Effector memory CD8-positive, alpha-beta T cell (primary cell): ENCODE measurements around the gene PVALEF.

Source experiments
- ATAC-seq: fragments of 150-1000 bp; cut with Tn5 transposase; replicated peaks from 2 replicates; pipeline ENCODE4 v1.10.0; 2021; ENCODE audit warnings: mild to moderate bottlenecking, moderate library complexity
- DNase-seq, 3 experiments: peaks; one replicate each; pipeline ENCODE4 v3.0.0; 2021
- H3K27ac Mint-ChIP-seq, 2 donors: one replicate each; pipeline ENCODE4 v1.8.0; 2022; ENCODE audit warnings: mild to moderate bottlenecking in 2 of 2, mixed read lengths in 2 of 2, moderate library complexity in 2 of 2
- H3K27me3 Mint-ChIP-seq, 2 donors: one replicate each; pipeline ENCODE4 v1.8.0; 2022; ENCODE audit warnings: mixed read lengths in 2 of 2
- H3K36me3 Mint-ChIP-seq: one replicate; pipeline ENCODE4 v1.8.0; 2022; ENCODE audit warnings: mild to moderate bottlenecking, moderate library complexity, mixed read lengths; ENCODE audit not compliant: insufficient read depth
- H3K4me1 Mint-ChIP-seq, 2 donors: one replicate each; pipeline ENCODE4 v1.8.0; 2022; ENCODE audit warnings: low read depth in 2 of 2, mixed read lengths in 2 of 2
- H3K4me3 Mint-ChIP-seq, 2 donors: one replicate each; pipeline ENCODE4 v1.8.0; 2022; ENCODE audit warnings: mild to moderate bottlenecking in 2 of 2, mixed read lengths in 2 of 2, moderate library complexity in 2 of 2
- H3K9me3 Mint-ChIP-seq, 2 donors: one replicate each; pipeline ENCODE4 v1.8.0; 2022; ENCODE audit warnings: mixed read lengths in 2 of 2

PVALEF gene

DNA sequence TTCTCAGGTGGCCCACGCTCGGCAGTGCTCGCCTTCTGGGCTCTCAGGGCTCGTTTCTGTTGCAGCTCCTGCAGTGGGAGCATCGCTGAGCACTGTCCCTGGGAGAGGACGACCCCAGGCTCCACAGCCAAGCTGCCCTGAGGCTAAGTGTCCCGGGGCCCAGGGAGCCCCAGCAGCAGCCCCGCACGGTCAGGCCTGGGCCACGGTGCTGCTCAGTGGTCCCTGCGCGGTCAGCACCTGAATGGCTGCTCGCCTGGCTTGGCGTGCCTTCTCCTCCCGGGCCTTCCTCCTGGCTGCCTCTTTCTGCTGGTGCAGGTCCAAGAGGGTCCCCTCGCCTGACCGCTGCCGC lies 34.1 kb downstream of the PVALEF start:
- Mint-ChIP-seq H3K27me3 (no peaks in the 10 kb centered on the region), H3K36me3 (no peaks in the 10 kb centered on the region), H3K27ac (no peak overlapping the region), H3K4me1 (no peaks in the 10 kb centered on the region), H3K9me3 (no peaks in the 10 kb centered on the region), H3K4me3 (no peak overlapping the region)
- no peak for DNase-seq
- ATAC-seq, result no peak

- H3K4me3 Mint-ChIP-seq, result no peak overlapping the region
- no peaks in the 10 kb centered on the region for H3K27me3 Mint-ChIP-seq
- ATAC-seq, result no peak
- no peaks in the 10 kb centered on the region for H3K9me3 Mint-ChIP-seq
- H3K4me1 Mint-ChIP-seq, result no peaks in the 10 kb centered on the region
- DNase-seq, result no peak
- H3K27ac Mint-ChIP-seq, result no peak overlapping the region
- H3K36me3 Mint-ChIP-seq, result no peaks in the 10 kb centered on the region
Observed at GRCh38 chr17:81200201-81200600, 34.9 kb downstream of the PVALEF start.

GRCh38 chr17:81200695-81201580 lies 35.6 kb downstream of the PVALEF start:
- H3K27me3 Mint-ChIP-seq, result no peaks in the 10 kb centered on the region

DNA sequence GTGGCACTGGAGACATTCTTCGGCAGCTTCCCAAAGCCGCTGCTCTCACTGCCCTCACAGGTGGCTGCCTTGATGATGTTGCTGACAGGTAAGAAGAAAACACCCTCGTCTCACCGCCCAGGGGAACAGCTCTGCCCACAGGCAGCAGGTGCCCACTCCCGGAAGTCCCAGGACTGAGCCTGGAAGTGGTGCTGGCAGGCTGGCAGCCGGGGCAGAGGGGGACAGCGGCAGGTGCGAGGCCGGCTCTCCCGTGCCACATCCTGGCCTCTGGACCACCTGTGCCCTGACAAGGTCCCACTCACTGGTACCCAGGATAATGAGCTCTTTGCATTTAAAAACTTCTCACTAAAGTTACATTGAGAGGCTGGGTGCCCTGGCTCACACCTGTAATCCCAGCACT lies 37.0 kb downstream of the PVALEF start:
- Mint-ChIP-seq H3K36me3 (peaks cover 3% of the 10 kb centered on the region), H3K27ac (no peak overlapping the region), H3K4me1 (no peaks in the 10 kb centered on the region), H3K4me3 (no peak overlapping the region), H3K9me3 (no peaks in the 10 kb centered on the region), H3K27me3 (no peaks in the 10 kb centered on the region)
- ATAC-seq (no peak), DNase-seq (no peak)

More at GRCh38 chr17:81200695-81201580, 35.6 kb downstream of the PVALEF start:
- peaks cover 3% of the 10 kb centered on the region for H3K36me3 Mint-ChIP-seq
- H3K27ac Mint-ChIP-seq, result no peak overlapping the region
- DNase-seq (no peak), ATAC-seq (peak; percentile 53)
- H3K9me3 Mint-ChIP-seq, result no peaks in the 10 kb centered on the region
- no peaks in the 10 kb centered on the region for H3K4me1 Mint-ChIP-seq
- no peak overlapping the region for H3K4me3 Mint-ChIP-seq

DNA sequence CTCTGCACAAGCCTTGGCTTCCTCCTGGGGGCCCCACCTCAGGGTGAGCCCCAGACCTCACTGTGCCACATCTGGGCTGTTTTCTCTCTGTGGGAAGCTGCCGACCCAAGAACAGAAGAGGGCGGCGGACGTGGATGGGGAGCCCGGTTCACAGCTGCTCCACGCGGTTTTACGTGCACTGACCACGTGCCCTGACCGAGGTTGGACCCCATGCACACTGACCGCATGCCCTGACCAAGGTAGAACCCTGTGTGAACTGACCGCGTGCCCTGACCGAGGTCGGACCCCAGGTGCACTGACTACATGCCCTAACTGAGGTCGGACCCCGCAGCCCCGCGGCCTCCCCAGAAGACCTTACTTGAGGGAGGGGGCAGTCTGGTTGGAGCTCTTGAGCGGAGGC lies 37.8 kb downstream of the PVALEF start:
- H3K4me1 Mint-ChIP-seq, result peaks cover 0 to 4% of the 10 kb centered on the region in 2 donors
- H3K27me3 Mint-ChIP-seq, result no peaks in the 10 kb centered on the region
- peaks cover 3% of the 10 kb centered on the region for H3K36me3 Mint-ChIP-seq
- ATAC-seq (no peak), DNase-seq (no peak)
- no peaks in the 10 kb centered on the region for H3K9me3 Mint-ChIP-seq
- no peak overlapping the region for H3K27ac Mint-ChIP-seq
- H3K4me3 Mint-ChIP-seq, result no peak overlapping the region

- Mint-ChIP-seq H3K9me3 (no peaks in the 10 kb centered on the region), H3K4me3 (no peak overlapping the region), H3K27me3 (no peaks in the 10 kb centered on the region), H3K27ac (no peak overlapping the region), H3K4me1 (peaks cover 0 to 4% of the 10 kb centered on the region in 2 donors), H3K36me3 (peaks cover 3% of the 10 kb centered on the region)
- no peak for ATAC-seq
- DNase-seq, result no peak
Observed at GRCh38 chr17:81204578-81204977, 39.3 kb downstream of the PVALEF start.

DNA sequence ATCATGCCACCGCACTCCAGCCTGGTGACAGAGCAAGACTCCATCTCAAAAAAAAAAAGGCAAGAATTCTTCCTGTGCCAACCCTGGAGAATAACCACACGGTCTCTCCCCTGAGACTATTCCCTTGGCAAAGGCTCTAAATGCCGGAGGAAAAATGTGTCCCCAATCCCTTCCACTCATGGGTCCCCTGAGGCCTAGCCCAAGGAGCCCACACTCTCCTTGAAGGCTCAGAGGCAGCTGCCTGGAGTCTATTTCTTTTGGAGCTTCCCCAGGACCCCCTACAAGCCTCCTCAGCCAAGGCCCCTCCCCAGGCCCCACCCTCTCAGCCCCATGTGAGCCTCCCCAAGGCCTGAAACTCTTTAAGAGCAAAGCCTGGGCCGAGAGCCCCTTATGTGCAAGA lies 40.9 kb downstream of the PVALEF start:
- Mint-ChIP-seq H3K4me3 (no peak overlapping the region), H3K27me3 (no peaks in the 10 kb centered on the region), H3K9me3 (no peaks in the 10 kb centered on the region), H3K4me1 (peaks cover 0 to 4% of the 10 kb centered on the region in 2 donors), H3K27ac (peak overlapping the region in 1 of 2 donors; percentile 55), H3K36me3 (peaks cover 3% of the 10 kb centered on the region)
- DNase-seq (no peak), ATAC-seq (no peak)

DNA sequence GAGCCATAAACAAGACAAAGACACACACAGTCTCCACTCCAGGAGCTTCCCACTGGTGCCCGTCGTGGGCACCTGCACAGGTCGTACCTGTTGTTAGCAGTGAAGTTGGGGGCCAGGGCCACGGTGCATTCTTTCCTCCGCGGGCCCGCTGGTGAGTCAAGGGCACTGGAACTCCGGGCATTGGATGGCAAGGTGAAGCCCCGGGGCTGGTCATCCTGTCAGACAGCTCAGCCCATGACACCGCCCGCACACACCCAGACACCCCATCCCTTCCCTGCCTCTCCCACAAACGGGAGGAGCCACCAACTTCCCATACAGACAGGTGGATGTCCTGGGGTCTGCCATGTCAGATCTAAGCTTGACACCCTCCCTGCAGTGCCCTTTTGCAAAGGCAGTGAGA lies 41.4 kb downstream of the PVALEF start:
- DNase-seq, result no peak
- Mint-ChIP-seq H3K9me3 (no peaks in the 10 kb centered on the region), H3K36me3 (peaks cover 3% of the 10 kb centered on the region), H3K4me3 (no peak overlapping the region), H3K4me1 (peaks cover 0 to 4% of the 10 kb centered on the region in 2 donors), H3K27me3 (no peaks in the 10 kb centered on the region), H3K27ac (peak overlapping the region in 1 of 2 donors; percentile 55)
- no peak for ATAC-seq

DNA sequence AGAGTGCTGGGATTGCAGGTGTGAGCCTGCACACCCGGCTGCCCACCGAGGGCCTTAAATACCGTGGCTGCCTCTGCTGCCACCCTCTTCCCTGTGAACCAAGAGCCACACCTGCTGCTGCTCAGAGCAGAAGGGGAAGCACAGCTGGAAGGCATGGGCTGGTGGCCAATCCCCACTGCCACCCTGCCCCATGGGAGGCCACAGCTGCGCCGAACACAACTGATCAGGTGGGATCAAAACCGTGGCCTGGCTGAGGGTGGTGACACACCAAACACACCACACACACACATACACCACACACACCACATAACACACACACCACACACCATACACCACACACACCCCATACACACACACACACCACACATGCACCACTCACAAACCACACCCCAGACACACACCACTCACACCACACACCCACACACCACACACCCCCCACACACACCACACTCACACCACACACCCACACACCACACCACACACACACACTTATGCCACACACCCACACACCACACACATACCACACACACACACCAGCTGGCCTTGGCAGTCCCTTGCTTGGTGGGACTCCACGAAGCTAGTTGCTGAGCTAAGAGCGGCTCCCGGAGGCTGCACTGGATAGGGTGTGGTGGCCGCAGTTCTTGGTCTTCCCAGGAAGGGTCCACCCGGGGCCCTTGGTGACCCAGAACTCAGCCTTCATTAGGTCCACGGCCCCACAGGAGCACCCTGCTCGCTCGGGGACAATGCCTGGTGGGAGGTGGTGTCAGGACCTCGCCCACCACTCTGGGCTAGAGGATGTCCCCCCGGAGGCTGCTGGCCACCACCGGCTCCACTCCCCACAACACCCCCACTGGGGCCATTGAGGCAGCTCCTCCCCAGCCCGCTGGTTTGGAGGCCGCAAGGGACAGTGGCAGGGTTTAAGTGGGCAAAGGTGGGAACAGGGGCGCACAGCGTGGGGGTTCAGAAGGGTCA lies 42.6 kb downstream of the PVALEF start:
- peaks cover 0 to 4% of the 10 kb centered on the region in 2 donors for H3K4me1 Mint-ChIP-seq
- no peaks in the 10 kb centered on the region for H3K9me3 Mint-ChIP-seq
- no peak for DNase-seq
- peaks cover 3% of the 10 kb centered on the region for H3K36me3 Mint-ChIP-seq
- H3K27ac Mint-ChIP-seq, result peak overlapping the region in 1 of 2 donors; percentile 15
- H3K4me3 Mint-ChIP-seq, result no peak overlapping the region
- no peaks in the 10 kb centered on the region for H3K27me3 Mint-ChIP-seq
- ATAC-seq, result no peak

DNA sequence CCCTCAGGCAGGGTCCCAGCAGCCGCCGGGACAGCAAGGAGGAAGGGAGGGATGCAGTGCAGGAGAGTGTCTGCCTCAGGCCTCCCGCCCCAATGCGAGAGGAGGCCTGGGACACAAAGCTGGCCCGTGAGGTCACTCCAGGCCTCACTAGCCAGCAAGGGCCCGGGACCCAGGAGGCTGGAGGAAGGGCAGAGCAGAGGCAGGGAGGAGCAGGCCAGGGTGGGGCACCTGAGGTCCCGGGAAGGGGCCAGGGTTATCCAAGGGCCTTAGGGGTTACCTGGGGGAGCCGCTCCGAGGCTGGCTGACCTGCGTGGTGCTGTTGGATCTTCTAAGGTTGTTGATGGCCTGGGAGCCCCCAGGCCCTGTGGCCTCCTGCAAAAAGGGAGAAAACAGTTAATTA lies 43.3 kb downstream of the PVALEF start:
- peaks cover 3% of the 10 kb centered on the region for H3K36me3 Mint-ChIP-seq
- no peak overlapping the region for H3K4me3 Mint-ChIP-seq
- H3K4me1 Mint-ChIP-seq, result peaks cover 0 to 4% of the 10 kb centered on the region in 2 donors
- ATAC-seq, result no peak
- H3K9me3 Mint-ChIP-seq, result no peaks in the 10 kb centered on the region
- H3K27ac Mint-ChIP-seq, result no peak overlapping the region
- no peaks in the 10 kb centered on the region for H3K27me3 Mint-ChIP-seq
- DNase-seq, result no peak

DNA sequence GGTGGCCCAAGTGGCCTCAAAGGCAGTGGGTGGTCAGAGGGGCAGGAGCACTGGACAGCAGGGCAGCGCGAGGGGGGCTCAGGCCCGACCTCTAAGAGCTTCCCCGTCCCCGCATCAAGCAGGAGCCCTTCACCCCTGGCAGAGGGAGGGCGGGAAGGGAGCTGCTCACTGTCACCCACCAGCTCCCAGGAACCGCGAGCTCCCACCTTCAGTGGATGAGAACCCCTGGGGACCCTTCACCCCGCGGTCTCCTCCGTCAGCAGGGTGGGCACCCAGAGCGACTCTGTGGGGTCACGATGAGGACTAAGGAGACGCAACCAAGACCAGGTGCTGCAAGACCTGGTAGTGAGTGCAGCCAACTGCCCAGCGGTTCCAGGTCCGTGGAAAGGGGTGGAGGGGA lies 43.8 kb downstream of the PVALEF start:
- DNase-seq, result no peak
- ATAC-seq, result no peak
- Mint-ChIP-seq H3K27me3 (no peaks in the 10 kb centered on the region), H3K4me3 (no peak overlapping the region), H3K4me1 (peaks cover 0 to 4% of the 10 kb centered on the region in 2 donors), H3K27ac (no peak overlapping the region), H3K36me3 (peaks cover 3% of the 10 kb centered on the region), H3K9me3 (no peaks in the 10 kb centered on the region)

- DNase-seq (no peak), ATAC-seq (no peak)
- no peaks in the 10 kb centered on the region for H3K27me3 Mint-ChIP-seq
- peaks cover 1% of the 10 kb centered on the region for H3K36me3 Mint-ChIP-seq
- H3K9me3 Mint-ChIP-seq, result no peaks in the 10 kb centered on the region
- H3K27ac Mint-ChIP-seq, result no peak overlapping the region
- no peak overlapping the region for H3K4me3 Mint-ChIP-seq
- peaks cover 0 to 4% of the 10 kb centered on the region in 2 donors for H3K4me1 Mint-ChIP-seq
Observed at GRCh38 chr17:81210466-81210865, 45.2 kb downstream of the PVALEF start.

GRCh38 chr17:81210868-81211267 lies 45.6 kb downstream of the PVALEF start:
- peak overlapping the region in 1 of 2 donors; percentile 38 for H3K27ac Mint-ChIP-seq
- peaks cover 0 to 4% of the 10 kb centered on the region in 2 donors for H3K4me1 Mint-ChIP-seq
- no peaks in the 10 kb centered on the region for H3K27me3 Mint-ChIP-seq
- ATAC-seq, result no peak
- H3K4me3 Mint-ChIP-seq, result no peak overlapping the region
- no peaks in the 10 kb centered on the region for H3K36me3 Mint-ChIP-seq
- H3K9me3 Mint-ChIP-seq, result no peaks in the 10 kb centered on the region
- no peak for DNase-seq
